ENCODE data around the gene AGO1. TPM values are rescaled to one million over a fixed set of nuclear protein-coding genes. Genes with fewer than 3 reads are reported as not detected.
"Not testable (repeated sequence)": the region's sequence is repeated elsewhere in the genome, so short reads cannot be mapped to it uniquely, and the experiment has no call there.

AGO1 gene
- polyA plus RNA-seq, 1 donor from 2014 or later, result 13.0 TPM

GRCh38 chr1:35959304-35959703 lies 76.3 kb downstream of the AGO1 start:
- no peak overlapping the region for H3K9ac ChIP-seq (ENCODE audit: low read length)
- H3F3A ChIP-seq (ENCODE audit: insufficient read depth, low read length, poor library complexity, severe bottlenecking), result no peaks in the 10 kb centered on the region
- no peaks in the 10 kb centered on the region for H3K36me3 ChIP-seq (ENCODE audit: insufficient read depth, low read length)
- TF ChIP-seq CTCF (IDR thresholded peaks at IDR 0.05; ENCODE audit: poor library complexity, severe bottlenecking), result no peak
- no peaks in the 10 kb centered on the region for H3K9me3 ChIP-seq (ENCODE audit: low read length)
- no peak overlapping the region for H3K27ac ChIP-seq (ENCODE audit: low read length)
- H3K27me3 ChIP-seq (ENCODE audit: insufficient read depth, low read depth, low read length), result no peaks in the 10 kb centered on the region
- no peaks in the 10 kb centered on the region for H4K20me1 ChIP-seq (ENCODE audit: insufficient read depth)
- H3K4me3 ChIP-seq (ENCODE audit: low read length), result no peak overlapping the region
- no peaks in the 10 kb centered on the region for H3K9me2 ChIP-seq (ENCODE audit: insufficient read depth, low read length)
- peaks cover 4% of the 10 kb centered on the region for H3K79me2 ChIP-seq (replicated peaks; ENCODE audit: insufficient read depth, low read length)
- H3K4me2 ChIP-seq (ENCODE audit: low read length), result no peak overlapping the region
- H2AFZ ChIP-seq (ENCODE audit: low read depth, low read length), result no peak overlapping the region

- H3K27me3 ChIP-seq (ENCODE audit: insufficient read depth, low read depth, low read length), result no peaks in the 10 kb centered on the region
- H3K79me2 ChIP-seq (replicated peaks; ENCODE audit: insufficient read depth, low read length), result peaks cover 4% of the 10 kb centered on the region
- H3K9me3 ChIP-seq (ENCODE audit: low read length), result no peaks in the 10 kb centered on the region
These were observed 79.9 kb downstream of the AGO1 start for GRCh38 chr1:35962952-35963351.

GRCh38 chr1:35964277-35964676 lies 81.3 kb downstream of the AGO1 start:
- H3K4me2 ChIP-seq (ENCODE audit: low read length); H3K79me2 ChIP-seq (replicated peaks; ENCODE audit: insufficient read depth, low read length); H3K9me2 ChIP-seq (ENCODE audit: insufficient read depth, low read length); H3F3A ChIP-seq (ENCODE audit: insufficient read depth, low read length, poor library complexity, severe bottlenecking); H3K27me3 ChIP-seq (ENCODE audit: insufficient read depth, low read depth, low read length); H4K20me1 ChIP-seq (ENCODE audit: insufficient read depth); H3K9ac ChIP-seq (ENCODE audit: low read length); H3K4me3 ChIP-seq (ENCODE audit: low read length); H3K9me3 ChIP-seq (ENCODE audit: low read length); H2AFZ ChIP-seq (ENCODE audit: low read depth, low read length); H3K36me3 ChIP-seq (ENCODE audit: insufficient read depth, low read length); H3K27ac ChIP-seq (ENCODE audit: low read length): not testable (repeated sequence)

More at GRCh38 chr1:35962952-35963351, 79.9 kb downstream of the AGO1 start:
- Histone ChIP-seq H3K9me2 (ENCODE audit: insufficient read depth, low read length) (no peaks in the 10 kb centered on the region), H3F3A (ENCODE audit: insufficient read depth, low read length, poor library complexity, severe bottlenecking) (no peaks in the 10 kb centered on the region), H3K4me3 (ENCODE audit: low read length) (no peak overlapping the region), H3K9ac (ENCODE audit: low read length) (no peak overlapping the region), H3K4me2 (ENCODE audit: low read length) (no peak overlapping the region), H4K20me1 (ENCODE audit: insufficient read depth) (no peaks in the 10 kb centered on the region), H2AFZ (ENCODE audit: low read depth, low read length) (no peak overlapping the region), H3K27ac (ENCODE audit: low read length) (no peak overlapping the region), H3K36me3 (ENCODE audit: insufficient read depth, low read length) (no peaks in the 10 kb centered on the region)
- TF ChIP-seq EZH2 (IDR thresholded peaks at IDR 0.05; ENCODE audit: borderline replicate concordance, insufficient read depth, low read length, poor library complexity, severe bottlenecking), result no peak
- TF ChIP-seq TAF1 (IDR thresholded peaks at IDR 0.05; ENCODE audit: low read depth), result no peak
- TF ChIP-seq CTCF (IDR thresholded peaks at IDR 0.05; ENCODE audit: poor library complexity, severe bottlenecking), result no peak
- TF ChIP-seq RAD21 (conservative IDR thresholded peaks at IDR 0.05), result no peak

GRCh38 chr1:35968396-35968795 lies 85.4 kb downstream of the AGO1 start:
- no peak overlapping the region for H3K4me3 ChIP-seq (ENCODE audit: low read length)
- no peak for TF ChIP-seq CTCF (IDR thresholded peaks at IDR 0.05; ENCODE audit: poor library complexity, severe bottlenecking)
- TF ChIP-seq RAD21 (conservative IDR thresholded peaks at IDR 0.05), result no peak
- no peak for TF ChIP-seq POLR2AphosphoS5 (IDR thresholded peaks at IDR 0.05)
- TF ChIP-seq, protein P1, sequence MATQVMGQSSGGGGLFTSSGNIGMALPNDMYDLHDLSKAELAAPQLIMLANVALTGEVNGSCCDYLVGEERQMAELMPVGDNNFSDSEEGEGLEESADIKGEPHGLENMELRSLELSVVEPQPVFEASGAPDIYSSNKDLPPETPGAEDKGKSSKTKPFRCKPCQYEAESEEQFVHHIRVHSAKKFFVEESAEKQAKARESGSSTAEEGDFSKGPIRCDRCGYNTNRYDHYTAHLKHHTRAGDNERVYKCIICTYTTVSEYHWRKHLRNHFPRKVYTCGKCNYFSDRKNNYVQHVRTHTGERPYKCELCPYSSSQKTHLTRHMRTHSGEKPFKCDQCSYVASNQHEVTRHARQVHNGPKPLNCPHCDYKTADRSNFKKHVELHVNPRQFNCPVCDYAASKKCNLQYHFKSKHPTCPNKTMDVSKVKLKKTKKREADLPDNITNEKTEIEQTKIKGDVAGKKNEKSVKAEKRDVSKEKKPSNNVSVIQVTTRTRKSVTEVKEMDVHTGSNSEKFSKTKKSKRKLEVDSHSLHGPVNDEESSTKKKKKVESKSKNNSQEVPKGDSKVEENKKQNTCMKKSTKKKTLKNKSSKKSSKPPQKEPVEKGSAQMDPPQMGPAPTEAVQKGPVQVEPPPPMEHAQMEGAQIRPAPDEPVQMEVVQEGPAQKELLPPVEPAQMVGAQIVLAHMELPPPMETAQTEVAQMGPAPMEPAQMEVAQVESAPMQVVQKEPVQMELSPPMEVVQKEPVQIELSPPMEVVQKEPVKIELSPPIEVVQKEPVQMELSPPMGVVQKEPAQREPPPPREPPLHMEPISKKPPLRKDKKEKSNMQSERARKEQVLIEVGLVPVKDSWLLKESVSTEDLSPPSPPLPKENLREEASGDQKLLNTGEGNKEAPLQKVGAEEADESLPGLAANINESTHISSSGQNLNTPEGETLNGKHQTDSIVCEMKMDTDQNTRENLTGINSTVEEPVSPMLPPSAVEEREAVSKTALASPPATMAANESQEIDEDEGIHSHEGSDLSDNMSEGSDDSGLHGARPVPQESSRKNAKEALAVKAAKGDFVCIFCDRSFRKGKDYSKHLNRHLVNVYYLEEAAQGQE (IDR thresholded peaks at IDR 0.05; ENCODE audit: borderline replicate concordance), result no peak
- TF ChIP-seq EP300 (conservative IDR thresholded peaks at IDR 0.05; ENCODE audit: poor library complexity, severe bottlenecking), result no peak
- TF ChIP-seq EZH2 (IDR thresholded peaks at IDR 0.05; ENCODE audit: borderline replicate concordance, insufficient read depth, low read length, poor library complexity, severe bottlenecking), result no peak
- no peak overlapping the region for H3K9ac ChIP-seq (ENCODE audit: low read length)
- no peak overlapping the region for H3K27ac ChIP-seq (ENCODE audit: low read length)
- H3K9me3 ChIP-seq (ENCODE audit: low read length), result no peaks in the 10 kb centered on the region
- H3K36me3 ChIP-seq (ENCODE audit: insufficient read depth, low read length), result no peaks in the 10 kb centered on the region
- no peaks in the 10 kb centered on the region for H3K79me2 ChIP-seq (replicated peaks; ENCODE audit: insufficient read depth, low read length)
- H2AFZ ChIP-seq (ENCODE audit: low read depth, low read length), result no peak overlapping the region
- H3F3A ChIP-seq (ENCODE audit: insufficient read depth, low read length, poor library complexity, severe bottlenecking), result no peaks in the 10 kb centered on the region
- no peaks in the 10 kb centered on the region for H3K9me2 ChIP-seq (ENCODE audit: insufficient read depth, low read length)
- H4K20me1 ChIP-seq (ENCODE audit: insufficient read depth), result no peaks in the 10 kb centered on the region
- H3K4me2 ChIP-seq (ENCODE audit: low read length), result no peak overlapping the region
- H3K27me3 ChIP-seq (ENCODE audit: insufficient read depth, low read depth, low read length), result no peaks in the 10 kb centered on the region

Data from neural cell (in vitro differentiated cells).